Neural cell (in vitro differentiated cells): ENCODE data around the gene HOXB1. TPM values are rescaled to one million over a fixed set of nuclear protein-coding genes. Genes with fewer than 3 reads are reported as not detected.

ENCODE experiments used
- H2AFZ ChIP-seq: fragments of 200-600, 300-800 bp; sonication (generic), shearing (Covaris generic); 2 replicates; pipeline ENCODE4 v1.6.0; 2014; ENCODE audit warnings: low read depth, mild to moderate bottlenecking, antibody characterized with exemption, low read length, moderate library complexity
- H3F3A ChIP-seq: fragments of 200-600 bp; shearing (Covaris generic); 2 replicates; pipeline ENCODE4 v1.6.1; 2016; ENCODE audit warnings: mild to moderate bottlenecking, moderate library complexity, mixed read lengths, antibody characterized with exemption, low read length; ENCODE audit not compliant: insufficient read depth, poor library complexity, severe bottlenecking
- H3K27ac ChIP-seq: fragments of 200-600, 300-800 bp; sonication (generic), shearing (Covaris generic); 2 replicates; pipeline ENCODE4 v1.5.1; 2014; ENCODE audit warnings: mild to moderate bottlenecking, low read length, moderate library complexity
- H3K27me3 ChIP-seq: fragments of 300-800, 200-600 bp; sonication (generic), shearing (Covaris generic); 2 replicates; pipeline ENCODE4 v1.6.0; 2014; ENCODE audit warnings: mild to moderate bottlenecking, low read depth, low read length, moderate library complexity; ENCODE audit not compliant: insufficient read depth
- H3K36me3 ChIP-seq: fragments of 300-800, 200-600 bp; sonication (generic), shearing (Covaris generic); 2 replicates; pipeline ENCODE4 v1.5.1; 2014; ENCODE audit warnings: mild to moderate bottlenecking, antibody characterized with exemption, low read length, moderate library complexity; ENCODE audit not compliant: insufficient read depth
- H3K4me2 ChIP-seq: fragments of 300-800, 200-600 bp; sonication (generic), shearing (Covaris generic); 2 replicates; pipeline ENCODE4 v1.6.0; 2014; ENCODE audit warnings: mild to moderate bottlenecking, low read length
- H3K4me3 ChIP-seq: fragments of 300-800, 200-600 bp; sonication (generic), shearing (Covaris generic); 2 replicates; pipeline ENCODE4 v1.5.1; 2014; ENCODE audit warnings: mild to moderate bottlenecking, low read length, moderate library complexity
- H3K79me2 ChIP-seq: fragments of 200-600 bp; shearing (Covaris generic); replicated peaks from 2 replicates; pipeline ENCODE4 v1.6.0; 2014; ENCODE audit warnings: mild to moderate bottlenecking, low read length, moderate library complexity; ENCODE audit not compliant: insufficient read depth
- H3K9ac ChIP-seq: fragments of 300-800, 200-600 bp; sonication (generic), shearing (Covaris generic); 2 replicates; pipeline ENCODE4 v1.6.1; 2016; ENCODE audit warnings: mild to moderate bottlenecking, low read length, mixed read lengths
- H3K9me2 ChIP-seq: fragments of 200-600 bp; shearing (Covaris generic); 2 replicates; pipeline ENCODE4 v1.6.1; 2016; ENCODE audit warnings: mild to moderate bottlenecking, low read length, mixed read lengths; ENCODE audit not compliant: insufficient read depth
- H3K9me3 ChIP-seq: fragments of 200-600, 300-800 bp; sonication (generic), shearing (Covaris generic); 2 replicates; pipeline ENCODE4 v1.6.1; 2016; ENCODE audit warnings: mild to moderate bottlenecking, mixed run types, low read length, moderate library complexity, mixed read lengths
- H4K20me1 ChIP-seq: fragments of 200-600 bp; shearing (Covaris generic); 2 replicates; pipeline ENCODE4 v1.6.1; 2016; ENCODE audit warnings: mild to moderate bottlenecking, mixed run types; ENCODE audit not compliant: insufficient read depth
- CTCF ChIP-seq: fragments of 450-650 bp; IDR thresholded peaks from 2 replicates; pipeline ENCODE4 v1.5.1; 2014; ENCODE audit warnings: antibody characterized with exemption, mild to moderate bottlenecking, moderate library complexity; ENCODE audit not compliant: poor library complexity, severe bottlenecking
- EP300 ChIP-seq: fragments of 450-650 bp; conservative IDR thresholded peaks from 2 replicates; pipeline ENCODE4 v1.6.1; 2014; ENCODE audit warnings: antibody characterized with exemption, mild to moderate bottlenecking, moderate library complexity; ENCODE audit not compliant: poor library complexity, severe bottlenecking
- EZH2 ChIP-seq: fragments of 200-600, 300-800 bp; shearing (Covaris generic), sonication (generic); IDR thresholded peaks from 2 replicates; pipeline ENCODE4 v1.6.1; 2014; ENCODE audit warnings: antibody characterized with exemption, low read length, borderline replicate concordance, mild to moderate bottlenecking; ENCODE audit not compliant: insufficient read depth, poor library complexity, severe bottlenecking
- MXI1 ChIP-seq: fragments of 450-650 bp; conservative IDR thresholded peaks from 2 replicates; pipeline ENCODE4 v1.6.1; 2014; ENCODE audit warnings: antibody characterized with exemption, mild to moderate bottlenecking; ENCODE audit not compliant: poor library complexity, severe bottlenecking
- POLR2AphosphoS5 ChIP-seq: IDR thresholded peaks from 2 replicates; pipeline ENCODE4 v1.6.1; 2012
- RAD21 ChIP-seq: fragments of 450-650 bp; conservative IDR thresholded peaks from 2 replicates; pipeline ENCODE4 v1.6.1; 2014; ENCODE audit warnings: antibody characterized with exemption, mild to moderate bottlenecking, moderate library complexity
- REST ChIP-seq: IDR thresholded peaks from 2 replicates; pipeline ENCODE4 v1.6.1; 2012; ENCODE audit warnings: borderline replicate concordance
- SMC3 ChIP-seq: fragments of 450-650 bp; conservative IDR thresholded peaks from 2 replicates; pipeline ENCODE4 v1.6.1; 2014; ENCODE audit warnings: antibody characterized with exemption, mild to moderate bottlenecking, moderate library complexity; ENCODE audit not compliant: poor library complexity
- TAF1 ChIP-seq: IDR thresholded peaks from 2 replicates; pipeline ENCODE4 v1.6.1; 2012; ENCODE audit warnings: low read depth
- polyA plus RNA-seq: library from polyadenylated mRNA; depleted of rRNA; stranded (reverse); fragments of >200 nt; gene quantifications from 2 replicates; pipeline ENCODE4 v1.2.3, GENCODE V29; 2014

The HOXB1 gene
- polyA plus RNA-seq, 1 donor from 2014 or later: not detected

GRCh38 chr17:48564188-48565021 is 33.6 kb upstream of the HOXB1 start:
- H3K4me3 ChIP-seq: no peak overlapping the region
- H3K79me2 ChIP-seq: no peaks in the 10 kb centered on the region
- no peak overlapping the region for H2AFZ ChIP-seq
- no peaks in the 10 kb centered on the region for H3K9me3 ChIP-seq
- TF ChIP-seq EZH2 (peak; percentile 88), REST (no peak)
- H3K36me3 ChIP-seq: no peaks in the 10 kb centered on the region
- no peaks in the 10 kb centered on the region for H3F3A ChIP-seq
- peaks cover 99% of the 10 kb centered on the region for H3K27me3 ChIP-seq
- no peak overlapping the region for H3K27ac ChIP-seq
- no peak overlapping the region for H3K4me2 ChIP-seq
- H3K9me2 ChIP-seq: no peaks in the 10 kb centered on the region
- H4K20me1 ChIP-seq: no peaks in the 10 kb centered on the region
- no peak overlapping the region for H3K9ac ChIP-seq

- H3K9me2 ChIP-seq: no peaks in the 10 kb centered on the region
- no peak overlapping the region for H2AFZ ChIP-seq
- no peaks in the 10 kb centered on the region for H3F3A ChIP-seq
- H3K27me3 ChIP-seq: peaks cover 99% of the 10 kb centered on the region
- no peak overlapping the region for H3K9ac ChIP-seq
- H3K36me3 ChIP-seq: no peaks in the 10 kb centered on the region
- no peaks in the 10 kb centered on the region for H3K9me3 ChIP-seq
- no peak for TF ChIP-seq SMC3
- TF ChIP-seq CTCF: no peak
- no peak for TF ChIP-seq POLR2AphosphoS5
- no peak for TF ChIP-seq RAD21
- TF ChIP-seq REST: no peak
- no peak for TF ChIP-seq MXI1
- no peak for TF ChIP-seq TAF1
- TF ChIP-seq EP300: no peak
- no peak for TF ChIP-seq EZH2
- H3K4me2 ChIP-seq: no peak overlapping the region
- H3K79me2 ChIP-seq: no peaks in the 10 kb centered on the region
- no peak overlapping the region for H3K4me3 ChIP-seq
- no peak overlapping the region for H3K27ac ChIP-seq
- H4K20me1 ChIP-seq: no peaks in the 10 kb centered on the region
Observed at GRCh38 chr17:48563867-48564187, 33.0 kb upstream of the HOXB1 start.
